K562 (cell line): Measurements from ENCODE around the gene COQ8A. TPM values are rescaled to one million over a fixed set of nuclear protein-coding genes. Genes with fewer than 3 reads are reported as not detected.

Experiments used
- ATAC-seq: fragments of 200-7000 bp; cut with Tn5 transposase; 3 replicates; pipeline ENCODE4 v1.9.1; 2020; ENCODE audit warnings: moderate library complexity
- BruUV-seq: library from RNA; stranded (reverse); fragments of 400-500 nt; replicated peaks from 2 replicates; lab custom pipeline; 2021; lab: Mats Ljungman, UMichigan
- CTCF ChIA-PET: fragments of 300-600 bp; formaldehyde crosslinking; extraction: SDS; loops from one replicate; lab custom pipeline; 2021; ENCODE audit warnings: low intra/inter-chr PET ratio; lab: Yijun Ruan, JAX
- POLR2A ChIA-PET: fragments of 300-600, 350-650 bp; sonication (Branson Sonifier 250); formaldehyde crosslinking; extraction: SDS; loops from one replicate; lab custom pipeline; 2021; ENCODE audit warnings: antibody characterized with exemption, inconsistent platforms; lab: Yijun Ruan, JAX
- DNase-seq, 4 experiments: peaks; one replicate each; pipeline versions ENCODE4 v3.0.0 to v3.0.0-alpha.2; 2011 to 2018; ENCODE audit warnings: low spot score in 3 of 4, mixed read lengths in 3 of 4; ENCODE audit errors: extremely low read depth in 1 of 4
- FAIRE-seq: peaks from 2 replicates; lab custom pipeline; 2011; peaks lifted over from hg19 to GRCh38; lab: Jason Lieb, UNC
- H2AFZ ChIP-seq: 2 replicates; pipeline ENCODE4 v1.6.0; 2011; ENCODE audit warnings: low read depth, low read length, control low read depth, inconsistent platforms
- H3K27ac ChIP-seq: fragments of 200-600 bp; 3 replicates; pipeline ENCODE4 v1.8.0; 2011; ENCODE audit warnings: low read depth, mild to moderate bottlenecking, control low read depth, inconsistent platforms, low read length, moderate library complexity, mixed read lengths; ENCODE audit errors: extremely low read depth
- H3K27me3 ChIP-seq, 2 experiments: fragments of 300-600 bp in 1 of 2; 2 replicates in 1 of 2; 3 replicates in 1 of 2; pipeline versions ENCODE4 v1.6.0 to v1.8.0; 2011; ENCODE audit warnings: inconsistent platforms in 2 of 2, low read length in 2 of 2, mild to moderate bottlenecking in 1 of 2, mixed read lengths in 1 of 2, moderate library complexity in 1 of 2; ENCODE audit not compliant: control insufficient read depth in 2 of 2, insufficient read depth in 2 of 2
- H3K36me3 ChIP-seq: fragments of 300-600 bp; 3 replicates; pipeline ENCODE4 v1.8.0; 2011; ENCODE audit warnings: mild to moderate bottlenecking, low read length, inconsistent platforms; ENCODE audit not compliant: control insufficient read depth, insufficient read depth
- H3K4me1 ChIP-seq, 2 experiments: fragments of 200-600 bp in 1 of 2; replicated peaks in 1 of 2; 2 replicates in 1 of 2; 3 replicates in 1 of 2; pipeline versions ENCODE4 v1.5.1 to v1.8.0; 2011; ENCODE audit warnings: inconsistent platforms in 2 of 2, low read length in 2 of 2, mild to moderate bottlenecking in 1 of 2, mixed read lengths in 1 of 2, moderate library complexity in 1 of 2; ENCODE audit not compliant: control insufficient read depth in 2 of 2, insufficient read depth in 2 of 2
- H3K4me2 ChIP-seq: 2 replicates; pipeline ENCODE4 v1.6.1; 2011; ENCODE audit warnings: low read length, control low read depth, inconsistent platforms, mixed read lengths; ENCODE audit not compliant: insufficient read depth
- H3K4me3 ChIP-seq: fragments of 200-600 bp; sonication (generic), shearing (Covaris generic); 2 replicates; pipeline ENCODE4 v1.5.1; 2016; ENCODE audit warnings: control low read depth, inconsistent platforms
- H3K79me2 ChIP-seq: fragments of 200-600 bp; 3 replicates; pipeline ENCODE4 v1.8.0; 2011; ENCODE audit warnings: low read length, inconsistent platforms; ENCODE audit not compliant: control insufficient read depth, insufficient read depth
- H3K9ac ChIP-seq, 2 experiments: 2 replicates each; pipeline versions ENCODE4 v1.6.0 to v1.6.1; 2011; ENCODE audit warnings: low read depth in 2 of 2, low read length in 2 of 2, control low read depth in 1 of 2, inconsistent platforms in 1 of 2, mild to moderate bottlenecking in 1 of 2, mixed read lengths in 1 of 2; ENCODE audit not compliant: insufficient read depth in 1 of 2
- H3K9me1 ChIP-seq: one replicate; pipeline ENCODE4 v1.6.0; 2011; ENCODE audit warnings: inconsistent platforms, mild to moderate bottlenecking, low read length, moderate library complexity; ENCODE audit not compliant: control insufficient read depth, insufficient read depth
- H3K9me3 ChIP-seq: replicated peaks from 2 replicates; pipeline ENCODE4 v1.5.1; 2011; ENCODE audit warnings: low read depth, low read length, inconsistent platforms; ENCODE audit not compliant: control insufficient read depth, insufficient read depth
- H4K20me1 ChIP-seq: replicated peaks from 2 replicates; pipeline ENCODE4 v1.6.1; 2011; ENCODE audit warnings: low read length, inconsistent platforms, mixed read lengths; ENCODE audit not compliant: control insufficient read depth, insufficient read depth
- CXXC5 ChIP-seq: fragments of 250-450 bp; sonication (Bioruptor Pico); IDR thresholded peaks from 2 replicates; pipeline ENCODE4 v1.8.0; 2022; ENCODE audit warnings: inconsistent platforms, mild to moderate bottlenecking, moderate library complexity
- HMG20A ChIP-seq: fragments of 450-650 bp; formaldehyde crosslinking; conservative IDR thresholded peaks from 2 replicates; pipeline ENCODE4 v1.4.0; 2020; ENCODE audit warnings: mild to moderate bottlenecking, mixed read lengths
- KLF1 ChIP-seq: fragments of 450-650 bp; IDR thresholded peaks from 2 replicates; pipeline ENCODE4 v1.6.1; 2016; ENCODE audit warnings: missing genetic modification characterization, missing compliant biosample characterization
- MBD2 ChIP-seq: sonication (generic); IDR thresholded peaks from 2 replicates; pipeline ENCODE4 v1.6.1; 2016; ENCODE audit warnings: low read depth, borderline replicate concordance
- MCM3 ChIP-seq: fragments of 450-650 bp; IDR thresholded peaks from 2 replicates; pipeline ENCODE4 v1.6.1; 2016
- MTA2 ChIP-seq: fragments of 450-650 bp; IDR thresholded peaks from 2 replicates; pipeline ENCODE4 v1.6.1; 2016; ENCODE audit warnings: low read depth
- NCOR1 ChIP-seq: fragments of 450-650 bp; IDR thresholded peaks from 2 replicates; pipeline ENCODE4 v1.6.1; 2016; ENCODE audit warnings: mild to moderate bottlenecking, moderate library complexity
- NUFIP1 ChIP-seq: fragments of 450-650 bp; IDR thresholded peaks from 2 replicates; pipeline ENCODE4 v1.6.1; 2018; ENCODE audit not compliant: partially characterized antibody
- PHF21A ChIP-seq: fragments of 450-650 bp; IDR thresholded peaks from 2 replicates; pipeline ENCODE4 v1.6.1; 2017; ENCODE audit warnings: low read depth, borderline replicate concordance
- TCF7 ChIP-seq: sonication (generic); IDR thresholded peaks from 2 replicates; pipeline ENCODE4 v1.6.1; 2016; ENCODE audit warnings: antibody characterized with exemption, borderline replicate concordance
- ZNF124 ChIP-seq: sonication (generic); formaldehyde crosslinking; IDR thresholded peaks from 2 replicates; pipeline ENCODE4 v1.8.1; 2022; ENCODE audit warnings: missing genetic modification reagents
- ZNF431 ChIP-seq: sonication (generic); formaldehyde crosslinking; IDR thresholded peaks from 2 replicates; pipeline ENCODE4 v1.8.0; 2022; ENCODE audit warnings: mild to moderate bottlenecking, missing genetic modification reagents
- WGBS: fragments of 100-300 bp; shearing (Covaris generic); methylation state at CpG from one replicate; pipeline ENCODE4 v1.1.6; 2016; ENCODE audit warnings: low coverage, mixed read lengths; ENCODE audit not compliant: insufficient coverage; ENCODE audit errors: missing lambda C conversion rate; 5-methylcytosine and 5-hydroxymethylcytosine counted together
- in situ Hi-C: fragments of 300-500 bp; cut with MboI; formaldehyde crosslinking; loops from 4 replicates; pipeline ENCODE4 v1.15.0; 2018; ENCODE audit warnings: inconsistent platforms, mixed read lengths
- intact Hi-C: fragments of 100-400 bp; cut with micrococcal nuclease; formaldehyde crosslinking; loops from 2 replicates; pipeline ENCODE4 v1.14.2; 2022
- polyA plus RNA-seq, 8 experiments: library from polyadenylated mRNA; depleted of rRNA in 4 of 8; stranded (reverse) in 5 of 8; unstranded in 3 of 8; fragments of >200 nt; fragmentation: Nextera tagmentation in 2 of 8; fragmentation: Illumina TruSeq in 1 of 8; extraction: Ambion mirVana in 2 of 8; extraction: Trizol in 1 of 8; gene quantifications; 2 replicates each; pipeline versions ENCODE4 v1.2.1 to v1.2.3, GENCODE V29; 2011 to 2014; ENCODE audit warnings: inconsistent platforms in 1 of 8, missing spikeins in 1 of 8
- total RNA-seq, 7 experiments: library from RNA; depleted of rRNA in 6 of 7; stranded (reverse); fragments of >200 nt in 6 of 7; fragmentation: Illumina TruSeq in 2 of 7; extraction: Trizol in 2 of 7; gene quantifications; 2 replicates each; pipeline versions ENCODE4 v1.2.1 to v1.2.3, GENCODE V29; 2011 to 2021; ENCODE audit warnings: low replicate concordance in 1 of 7
- TF ChIP-seq, protein P1 (sequence below): fragments of 250-450 bp; sonication (Bioruptor Pico); IDR thresholded peaks from 2 replicates; pipeline ENCODE4 v1.4.0; 2020; ENCODE audit warnings: mild to moderate bottlenecking, moderate library complexity
- TF ChIP-seq, protein P2 (sequence below): fragments of 250-450 bp; sonication (Bioruptor Pico); IDR thresholded peaks from 2 replicates; pipeline ENCODE4 v1.4.0; 2020

COQ8A gene
- total and polyA plus RNA-seq, 9 of the 15 experiments (the other 6 are each of a cell fraction or from before 2014, with no cell fraction given) = 2.6 to 54.3 (median 32.4) TPM

- no peaks in the 10 kb centered on the region for H4K20me1 ChIP-seq
- no peaks in the 10 kb centered on the region for H3K79me2 ChIP-seq
- no peaks in the 10 kb centered on the region for H3K9me3 ChIP-seq
- CTCF ChIA-PET = no interaction called here
- intact Hi-C loops (no loop called here), in situ Hi-C loops (no loop called here)
- H3K9me1 ChIP-seq = no peaks in the 10 kb centered on the region
- POLR2A ChIA-PET = interaction anchor here (1.1 to 1.6 kb wide), 2 partner anchors 9 to 10 kb away, joined by 3 to 4 read pairs; no protein-coding TSS in a partner anchor
- H3K4me3 ChIP-seq = no peak overlapping the region
- no peaks in the 10 kb centered on the region for H3K4me1 ChIP-seq
- H2AFZ ChIP-seq = no peak overlapping the region
- BruUV-seq = no TSS peak
- no peak overlapping the region for H3K4me2 ChIP-seq
- 87% methylated on average over 8 of the region's 13 CpGs for WGBS
- no peak overlapping the region for H3K9ac ChIP-seq
- FAIRE-seq (no peak), ATAC-seq (no peak), DNase-seq (no peak)
- H3K27me3 ChIP-seq = no peaks in the 10 kb centered on the region
- H3K36me3 ChIP-seq = peaks cover 12% of the 10 kb centered on the region; the same call in 1 of the 3 replicates
- no peak overlapping the region for H3K27ac ChIP-seq
- TF ChIP-seq ZNF431 (CRISPR knock-in tag) = no peak
- TF ChIP-seq MCM3 = no peak
- no peak for TF ChIP-seq NCOR1
- no peak for TF ChIP-seq HMG20A (CRISPR knock-in tag)
- TF ChIP-seq, protein P1, sequence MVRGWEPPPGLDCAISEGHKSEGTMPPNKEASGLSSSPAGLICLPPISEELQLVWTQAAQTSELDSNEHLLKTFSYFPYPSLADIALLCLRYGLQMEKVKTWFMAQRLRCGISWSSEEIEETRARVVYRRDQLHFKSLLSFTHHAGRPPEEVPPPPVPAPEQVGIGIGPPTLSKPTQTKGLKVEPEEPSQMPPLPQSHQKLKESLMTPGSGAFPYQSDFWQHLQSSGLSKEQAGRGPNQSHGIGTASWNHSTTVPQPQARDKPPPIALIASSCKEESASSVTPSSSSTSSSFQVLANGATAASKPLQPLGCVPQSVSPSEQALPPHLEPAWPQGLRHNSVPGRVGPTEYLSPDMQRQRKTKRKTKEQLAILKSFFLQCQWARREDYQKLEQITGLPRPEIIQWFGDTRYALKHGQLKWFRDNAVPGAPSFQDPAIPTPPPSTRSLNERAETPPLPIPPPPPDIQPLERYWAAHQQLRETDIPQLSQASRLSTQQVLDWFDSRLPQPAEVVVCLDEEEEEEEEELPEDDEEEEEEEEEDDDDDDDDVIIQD (CRISPR knock-in tag) = no peak
- TF ChIP-seq TCF7 = no peak
- no peak for TF ChIP-seq KLF1
- TF ChIP-seq MTA2 = no peak
- no peak for TF ChIP-seq PHF21A
- no peak for TF ChIP-seq ZNF124
- TF ChIP-seq, protein P2, sequence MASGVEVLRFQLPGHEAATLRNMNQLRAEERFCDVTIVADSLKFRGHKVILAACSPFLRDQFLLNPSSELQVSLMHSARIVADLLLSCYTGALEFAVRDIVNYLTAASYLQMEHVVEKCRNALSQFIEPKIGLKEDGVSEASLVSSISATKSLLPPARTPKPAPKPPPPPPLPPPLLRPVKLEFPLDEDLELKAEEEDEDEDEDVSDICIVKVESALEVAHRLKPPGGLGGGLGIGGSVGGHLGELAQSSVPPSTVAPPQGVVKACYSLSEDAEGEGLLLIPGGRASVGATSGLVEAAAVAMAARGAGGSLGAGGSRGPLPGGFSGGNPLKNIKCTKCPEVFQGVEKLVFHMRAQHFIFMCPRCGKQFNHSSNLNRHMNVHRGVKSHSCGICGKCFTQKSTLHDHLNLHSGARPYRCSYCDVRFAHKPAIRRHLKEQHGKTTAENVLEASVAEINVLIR (CRISPR knock-in tag) = no peak
- TF ChIP-seq CXXC5 = no peak
- TF ChIP-seq NUFIP1 = no peak
- no peak for TF ChIP-seq MBD2
Observed at GRCh38 chr1:226893936-226894335, 46.2 kb upstream of the COQ8A start.
